Neutrophil (primary cell): ENCODE data around the gene ACTL8.

ENCODE experiments used
- H3K27ac ChIP-seq: fragments of 200-600 bp; sonication (generic); 2 replicates; pipeline ENCODE4 v1.5.1; 2016; ENCODE audit warnings: mild to moderate bottlenecking, moderate library complexity
- H3K27me3 ChIP-seq: fragments of 200-600 bp; sonication (generic); 2 replicates; pipeline ENCODE4 v1.6.0; 2016; ENCODE audit warnings: mild to moderate bottlenecking
- H3K36me3 ChIP-seq: fragments of 200-600 bp; sonication (generic); 2 replicates; pipeline ENCODE4 v1.5.1; 2017
- H3K4me1 ChIP-seq, 2 experiments: fragments of 200-600 bp in 1 of 2; sonication (generic) in 1 of 2; 1 replicate in 1 of 2; 2 replicates in 1 of 2; pipeline versions ENCODE4 v1.5.1 to v1.6.1; 2013 to 2016; ENCODE audit warnings: low read depth in 1 of 2, low read length in 1 of 2, mild to moderate bottlenecking in 1 of 2, moderate library complexity in 1 of 2; ENCODE audit not compliant: control insufficient read depth in 1 of 2, insufficient read depth in 1 of 2
- H3K4me3 ChIP-seq, 2 experiments: fragments of 200-600 bp in 1 of 2; sonication (generic) in 1 of 2; 1 replicate in 1 of 2; 2 replicates in 1 of 2; pipeline ENCODE4 v1.5.1; 2013 to 2016; ENCODE audit warnings: low read depth in 1 of 2, low read length in 1 of 2, mild to moderate bottlenecking in 1 of 2, moderate library complexity in 1 of 2
- H3K9me3 ChIP-seq: fragments of 200-600 bp; sonication (generic); 2 replicates; pipeline ENCODE4 v1.5.1; 2016
- TF ChIP-seq, protein P1 (sequence below): fragments of 200-600 bp; sonication (generic); IDR thresholded peaks from 2 replicates; pipeline ENCODE4 v1.5.1; 2016; ENCODE audit warnings: antibody characterized with exemption

Gene ACTL8

GRCh38 chr1:17723684-17724083, 31.4 kb upstream of the ACTL8 start:
- H3K4me1 ChIP-seq, result no peaks in the 10 kb centered on the region
- no peaks in the 10 kb centered on the region for H3K36me3 ChIP-seq
- no peak overlapping the region for H3K27ac ChIP-seq
- H3K9me3 ChIP-seq, result no peaks in the 10 kb centered on the region
- no peak overlapping the region for H3K4me3 ChIP-seq
- TF ChIP-seq, protein P1, sequence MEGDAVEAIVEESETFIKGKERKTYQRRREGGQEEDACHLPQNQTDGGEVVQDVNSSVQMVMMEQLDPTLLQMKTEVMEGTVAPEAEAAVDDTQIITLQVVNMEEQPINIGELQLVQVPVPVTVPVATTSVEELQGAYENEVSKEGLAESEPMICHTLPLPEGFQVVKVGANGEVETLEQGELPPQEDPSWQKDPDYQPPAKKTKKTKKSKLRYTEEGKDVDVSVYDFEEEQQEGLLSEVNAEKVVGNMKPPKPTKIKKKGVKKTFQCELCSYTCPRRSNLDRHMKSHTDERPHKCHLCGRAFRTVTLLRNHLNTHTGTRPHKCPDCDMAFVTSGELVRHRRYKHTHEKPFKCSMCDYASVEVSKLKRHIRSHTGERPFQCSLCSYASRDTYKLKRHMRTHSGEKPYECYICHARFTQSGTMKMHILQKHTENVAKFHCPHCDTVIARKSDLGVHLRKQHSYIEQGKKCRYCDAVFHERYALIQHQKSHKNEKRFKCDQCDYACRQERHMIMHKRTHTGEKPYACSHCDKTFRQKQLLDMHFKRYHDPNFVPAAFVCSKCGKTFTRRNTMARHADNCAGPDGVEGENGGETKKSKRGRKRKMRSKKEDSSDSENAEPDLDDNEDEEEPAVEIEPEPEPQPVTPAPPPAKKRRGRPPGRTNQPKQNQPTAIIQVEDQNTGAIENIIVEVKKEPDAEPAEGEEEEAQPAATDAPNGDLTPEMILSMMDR, result no peak
- H3K27me3 ChIP-seq, result peaks cover 20% of the 10 kb centered on the region

- TF ChIP-seq, protein P1, result no peak
- no peak overlapping the region for H3K27ac ChIP-seq
- no peaks in the 10 kb centered on the region for H3K36me3 ChIP-seq
- no peaks in the 10 kb centered on the region for H3K4me1 ChIP-seq
- H3K27me3 ChIP-seq, result peaks cover 20% of the 10 kb centered on the region
- no peak overlapping the region for H3K4me3 ChIP-seq
- no peaks in the 10 kb centered on the region for H3K9me3 ChIP-seq
Measured at GRCh38 chr1:17724150-17724549, 31.0 kb upstream of the ACTL8 start.

GRCh38 chr1:17725084-17725719, 29.9 kb upstream of the ACTL8 start:
- Histone ChIP-seq H3K4me1 (no peaks in the 10 kb centered on the region), H3K27me3 (peaks cover 20% of the 10 kb centered on the region), H3K36me3 (no peaks in the 10 kb centered on the region), H3K27ac (no peak overlapping the region), H3K9me3 (no peaks in the 10 kb centered on the region), H3K4me3 (no peak overlapping the region)
- TF ChIP-seq, protein P1, result no peak

DNA sequence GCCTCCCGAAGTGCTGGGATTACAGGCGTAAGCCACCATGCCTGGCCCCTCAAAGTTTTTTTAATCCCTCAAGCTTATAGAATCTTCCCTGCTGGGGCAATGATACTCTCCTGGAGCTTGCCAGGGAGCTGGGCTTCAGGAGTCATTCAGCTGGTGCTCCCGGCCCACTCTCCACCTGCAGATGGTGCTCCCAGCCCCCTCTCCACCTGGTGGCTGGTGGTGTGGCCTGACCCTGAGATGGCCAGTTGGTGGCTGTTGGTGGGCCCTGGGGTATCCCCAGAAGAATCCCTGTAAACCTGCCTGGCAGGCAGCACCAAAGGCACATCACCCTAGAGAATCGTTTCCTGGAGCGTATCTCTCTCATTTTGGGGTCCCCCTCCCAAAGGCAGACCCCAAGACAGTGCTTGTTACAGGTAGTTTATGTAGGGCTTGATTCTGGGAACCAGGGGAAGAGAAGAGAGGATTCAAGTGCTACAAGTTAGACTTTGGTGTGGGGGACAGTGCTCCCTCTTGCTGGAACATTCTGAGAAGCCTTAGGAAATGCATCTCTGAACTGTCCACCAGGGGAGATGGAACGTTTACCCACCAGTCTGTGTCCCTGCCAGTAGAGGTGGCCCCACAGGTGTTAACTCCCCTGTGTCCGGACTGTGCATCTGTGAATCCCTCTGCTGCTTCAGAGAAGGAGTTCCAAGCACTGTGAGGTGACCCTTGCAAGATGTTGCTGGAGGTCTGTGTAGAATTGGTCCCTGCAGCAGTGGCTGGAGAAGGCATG, 29.1 kb upstream of the ACTL8 start:
- Histone ChIP-seq H3K27me3 (peaks cover 18% of the 10 kb centered on the region), H3K9me3 (no peaks in the 10 kb centered on the region), H3K4me3 (no peak overlapping the region), H3K36me3 (no peaks in the 10 kb centered on the region), H3K4me1 (no peaks in the 10 kb centered on the region), H3K27ac (no peak overlapping the region)
- TF ChIP-seq, protein P1, result no peak

DNA sequence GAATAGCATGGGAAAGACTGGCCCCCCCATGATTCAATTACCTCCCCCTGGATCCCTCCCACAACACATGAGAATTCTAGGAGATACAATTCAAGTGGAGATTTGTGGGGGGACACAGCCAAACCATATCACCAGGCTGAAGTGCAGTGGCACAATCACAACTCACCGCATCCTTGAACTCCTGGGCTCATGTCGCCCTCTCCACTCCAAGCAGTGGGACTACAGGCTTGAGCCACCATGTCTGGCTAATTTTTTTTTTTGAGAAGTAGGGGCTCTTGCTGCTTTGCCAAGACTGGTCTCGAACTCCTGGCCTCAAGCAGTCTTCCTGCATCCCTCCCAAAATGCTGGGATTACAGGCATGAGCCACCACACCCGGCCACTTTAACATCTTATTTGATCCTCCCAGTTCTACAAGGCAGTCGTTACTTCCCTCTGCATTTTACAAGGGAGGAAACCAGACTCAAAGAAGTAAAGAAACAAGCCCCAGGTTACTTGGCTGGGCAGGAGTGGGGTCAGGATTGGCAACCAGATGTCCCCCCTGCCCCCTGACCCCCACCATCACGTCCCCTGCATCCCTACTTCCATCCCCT, 26.9 kb upstream of the ACTL8 start:
- H3K4me3 ChIP-seq, result no peak overlapping the region
- TF ChIP-seq, protein P1, result no peak
- H3K4me1 ChIP-seq, result no peaks in the 10 kb centered on the region
- H3K36me3 ChIP-seq, result no peaks in the 10 kb centered on the region
- H3K27me3 ChIP-seq, result peaks cover 5% of the 10 kb centered on the region
- no peaks in the 10 kb centered on the region for H3K9me3 ChIP-seq
- no peak overlapping the region for H3K27ac ChIP-seq
